GM12801 (cell line): ENCODE measurements around the gene FAP.

Experiments used
- TF ChIP-seq, protein P1 (sequence below): IDR thresholded peaks from one replicate; pipeline ENCODE4 v1.5.1; 2011; ENCODE audit warnings: control low read depth; ENCODE audit not compliant: insufficient read length; ENCODE audit errors: extremely low read depth

Gene FAP

DNA sequence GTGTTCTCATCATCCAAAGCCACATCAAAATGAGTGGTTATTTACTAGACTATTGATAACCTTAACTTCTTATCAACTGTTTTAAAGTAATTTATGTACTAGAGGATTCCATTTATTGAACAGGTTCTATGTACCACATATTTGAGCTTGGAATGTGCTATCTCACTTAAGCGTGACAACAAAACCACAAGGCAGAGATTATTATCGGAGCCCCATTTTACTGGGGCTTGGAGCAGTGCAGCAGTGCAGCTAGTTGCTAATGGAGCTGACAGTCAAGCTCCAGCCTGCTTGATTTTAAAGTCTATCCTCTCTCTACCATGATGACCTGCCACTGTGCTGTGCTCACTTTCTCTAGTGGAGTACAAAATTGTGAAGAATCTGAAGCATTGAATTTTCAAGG is 115.8 kb downstream of the FAP start:
- TF ChIP-seq, protein P1, sequence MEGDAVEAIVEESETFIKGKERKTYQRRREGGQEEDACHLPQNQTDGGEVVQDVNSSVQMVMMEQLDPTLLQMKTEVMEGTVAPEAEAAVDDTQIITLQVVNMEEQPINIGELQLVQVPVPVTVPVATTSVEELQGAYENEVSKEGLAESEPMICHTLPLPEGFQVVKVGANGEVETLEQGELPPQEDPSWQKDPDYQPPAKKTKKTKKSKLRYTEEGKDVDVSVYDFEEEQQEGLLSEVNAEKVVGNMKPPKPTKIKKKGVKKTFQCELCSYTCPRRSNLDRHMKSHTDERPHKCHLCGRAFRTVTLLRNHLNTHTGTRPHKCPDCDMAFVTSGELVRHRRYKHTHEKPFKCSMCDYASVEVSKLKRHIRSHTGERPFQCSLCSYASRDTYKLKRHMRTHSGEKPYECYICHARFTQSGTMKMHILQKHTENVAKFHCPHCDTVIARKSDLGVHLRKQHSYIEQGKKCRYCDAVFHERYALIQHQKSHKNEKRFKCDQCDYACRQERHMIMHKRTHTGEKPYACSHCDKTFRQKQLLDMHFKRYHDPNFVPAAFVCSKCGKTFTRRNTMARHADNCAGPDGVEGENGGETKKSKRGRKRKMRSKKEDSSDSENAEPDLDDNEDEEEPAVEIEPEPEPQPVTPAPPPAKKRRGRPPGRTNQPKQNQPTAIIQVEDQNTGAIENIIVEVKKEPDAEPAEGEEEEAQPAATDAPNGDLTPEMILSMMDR, result no peak

DNA sequence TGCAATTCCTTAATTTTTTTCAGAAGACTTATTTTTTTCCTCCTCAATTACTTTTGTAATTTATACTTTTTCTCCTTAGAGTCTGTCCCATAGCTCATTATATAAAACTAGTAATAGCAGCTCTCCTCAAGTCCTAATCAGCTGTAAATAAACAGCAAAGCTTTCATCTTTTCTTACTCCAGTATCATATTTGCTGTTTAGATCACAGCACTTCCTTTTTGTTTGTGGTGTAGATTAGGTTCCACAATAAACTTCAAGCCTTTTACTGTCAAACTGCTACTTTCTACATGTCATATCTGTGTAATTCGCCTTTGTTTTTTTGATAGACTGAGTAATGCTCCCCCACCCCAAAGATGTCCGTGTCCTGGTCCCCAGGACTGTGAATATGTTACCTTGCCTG is 116.7 kb downstream of the FAP start:
- TF ChIP-seq, protein P1, result no peak

DNA sequence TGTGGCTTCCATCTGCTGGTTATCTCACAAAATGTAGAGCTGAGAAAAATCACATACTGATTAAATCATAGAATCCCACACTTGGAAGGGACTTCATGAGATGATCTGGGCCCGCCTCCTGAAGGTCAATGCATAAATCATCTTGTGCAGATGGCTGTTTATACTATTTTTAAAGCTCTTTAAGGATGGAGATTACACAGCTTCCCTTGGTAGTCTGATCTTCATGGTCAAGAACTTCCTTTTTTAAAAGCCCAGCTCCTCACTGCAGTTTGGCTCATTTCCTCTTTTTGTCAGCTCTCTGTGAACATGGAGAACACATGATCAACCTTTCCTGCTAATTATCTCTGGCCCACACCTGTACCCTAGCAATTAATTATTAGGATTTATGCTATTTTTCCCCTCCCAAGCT is 117.1 kb downstream of the FAP start:
- TF ChIP-seq, protein P1, result no peak

DNA sequence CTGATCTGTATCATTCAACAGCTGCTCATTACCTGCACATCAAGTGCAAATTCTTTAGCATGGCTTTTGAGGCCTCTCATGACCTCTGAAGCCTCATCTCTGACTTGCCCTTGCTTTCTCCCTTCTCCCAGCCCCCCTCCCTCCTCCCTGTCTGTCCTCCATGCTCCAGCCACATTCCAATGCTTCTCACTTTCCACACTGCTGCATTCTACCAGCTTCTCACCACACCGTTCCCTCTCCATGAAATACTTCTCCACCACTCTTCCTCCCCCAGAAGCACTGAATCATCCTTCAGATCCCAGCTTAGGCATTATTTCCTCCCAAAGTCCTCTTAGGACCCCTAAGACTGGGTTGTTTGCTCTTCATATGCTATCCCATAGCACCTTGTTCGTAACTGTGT is 118.1 kb downstream of the FAP start:
- TF ChIP-seq, protein P1, result no peak

DNA sequence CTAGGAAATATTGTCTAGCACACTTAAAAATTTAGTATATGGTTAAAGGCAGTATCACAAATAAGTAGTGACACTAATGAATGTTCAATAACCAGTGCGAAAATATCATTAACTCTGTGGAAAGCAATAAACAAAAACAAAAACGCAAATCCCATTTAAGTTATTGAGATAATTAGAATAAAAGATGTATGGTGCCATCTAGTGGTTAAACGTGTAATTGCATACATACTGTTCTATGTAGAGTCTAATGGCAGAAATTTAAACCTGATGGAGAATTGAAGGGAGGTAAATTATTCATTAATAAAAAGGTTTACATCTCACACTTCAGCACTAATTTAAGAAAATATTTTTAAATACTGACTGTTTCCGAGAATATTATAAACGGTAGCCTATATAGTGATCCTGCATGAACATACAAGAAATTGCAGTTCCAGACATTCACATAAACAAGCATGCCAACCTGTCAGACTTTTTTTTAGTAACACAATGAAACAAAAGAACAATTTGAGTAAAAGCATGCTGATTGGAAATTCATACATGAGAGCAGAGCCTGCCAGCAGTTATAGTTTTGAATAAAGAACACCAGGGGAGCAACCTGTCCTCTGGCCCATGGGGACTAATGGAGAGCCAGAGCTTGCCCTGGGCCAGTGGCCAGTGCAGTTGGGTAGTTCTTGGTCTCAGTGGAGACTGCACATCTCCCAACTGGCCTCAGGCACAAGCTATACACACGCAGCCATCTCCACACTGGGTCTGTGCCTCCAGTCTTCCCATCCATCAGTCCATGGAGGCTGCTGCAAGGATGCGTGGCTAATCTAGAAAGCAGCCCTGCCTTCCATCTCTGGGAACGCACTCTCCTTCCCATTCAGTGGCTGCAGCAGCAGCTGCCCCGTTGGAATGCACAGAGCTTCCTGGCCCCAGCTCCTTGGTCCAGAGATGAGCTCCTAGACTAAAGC is 119.2 kb downstream of the FAP start:
- TF ChIP-seq, protein P1, result no peak
